Left lung (tissue), 14 donors: ENCODE results near the gene KLF11. TPM values are rescaled to one million over a fixed set of nuclear protein-coding genes. Genes with fewer than 3 reads are reported as not detected.
A peak's percentile ranks its signal among the peaks of the same experiment; 100 is the strongest.

Experiments used
- ATAC-seq: fragments of 200-7000 bp; cut with Tn5 transposase; one replicate; pipeline ENCODE4 v1.9.1; 2020; ENCODE audit warnings: moderate library complexity
- DNase-seq, 4 donors: peaks; one replicate each; pipeline ENCODE4 v3.0.0-alpha.2; 2013 to 2020
- H3K27ac ChIP-seq, 2 donors: fragments of 200-600 bp; sonication (generic) in 1 of 2; one replicate each; pipeline versions ENCODE4 v1.5.0 to v1.8.0; 2020 to 2021
- H3K27me3 ChIP-seq, 2 donors: fragments of 200-600 bp; sonication (generic) in 1 of 2; one replicate each; pipeline versions ENCODE4 v1.5.0 to v1.8.0; 2020 to 2021
- H3K36me3 ChIP-seq, 2 donors: fragments of 200-600 bp; sonication (generic) in 1 of 2; one replicate each; pipeline versions ENCODE4 v1.5.0 to v1.8.0; 2020 to 2021
- H3K4me1 ChIP-seq, 2 donors: fragments of 200-600 bp; one replicate each; pipeline ENCODE4 v1.8.0; 2021
- H3K4me3 ChIP-seq, 2 donors: fragments of 200-600 bp; sonication (generic) in 1 of 2; one replicate each; pipeline versions ENCODE4 v1.5.0 to v1.8.0; 2020 to 2021; ENCODE audit warnings: mild to moderate bottlenecking in 1 of 2
- H3K9me3 ChIP-seq, 2 donors: fragments of 200-600 bp; sonication (generic) in 1 of 2; one replicate each; pipeline versions ENCODE4 v1.5.0 to v1.8.0; 2020 to 2021
- intact Hi-C, 2 donors: fragments of 100-400 bp; cut with DNase I; formaldehyde crosslinking; loops; one replicate each; pipeline versions ENCODE4 v1.11.2 to v1.14.2; 2022
- long read RNA-seq, 12 donors: library from polyadenylated mRNA in 2 of 12; unstranded in 2 of 12; transcript quantifications; one replicate each; pipeline ENCODE4 v2.0.0 and lab custom pipeline, GENCODE V29; 2019 to 2026
- polyA plus RNA-seq, 6 donors: library from polyadenylated mRNA; unstranded; fragments of 120-200 nt; gene quantifications; one replicate each; pipeline ENCODE4 v1.2.1, GENCODE V29; 2013; ENCODE audit not compliant: insufficient read length in 6 of 6
- total RNA-seq, 2 donors: library from RNA; stranded (reverse); fragmentation: NEBNext Ultra II Directional; extraction: Animal tissue kit (Norgen Biotek cat#: 25700); gene quantifications; one replicate each; pipeline ENCODE4 v1.2.1, GENCODE V29; 2021
- TF ChIP-seq, protein P1 (sequence below), 2 donors: fragments of 200-600 bp; sonication (generic) in 1 of 2; IDR thresholded peaks; one replicate each; pipeline versions ENCODE4 v1.5.0 to v1.8.0; 2021; ENCODE audit warnings: antibody characterized with exemption in 2 of 2
- donor health status: DM: no; HTN: yes; CAD: no.
- donor health status: DM: no; HTN: no; CAD: no.

The KLF11 gene
- 10 to 100 TPM; 15.7 to 23.0 TPM for total RNA-seq
- 10 to 100 TPM; 18.0 to 20.8 (median 20.0) TPM for polyA plus RNA-seq
- long read RNA-seq, donor 1, full-length matches to known transcripts = 4 of 50 reads
- long read RNA-seq, donor 1, partial matches to known transcripts = 46 of 50 reads
- long read RNA-seq, donor 1, other reads (novel, unspliced or antisense) = 0 of 50 reads
- long read RNA-seq, donor 2, full-length matches to known transcripts = 2 of 31 reads
- long read RNA-seq, donor 2, partial matches to known transcripts = 29 of 31 reads
- long read RNA-seq, donor 2, other reads (novel, unspliced or antisense) = 0 of 31 reads
- long read RNA-seq, donor 3, full-length matches to known transcripts = 4 of 4 reads
- long read RNA-seq, donor 3, partial matches to known transcripts = 0 of 4 reads
- long read RNA-seq, donor 3, other reads (novel, unspliced or antisense) = 0 of 4 reads
- long read RNA-seq, donor 4, partial matches to known transcripts = 1 of 2 reads
- long read RNA-seq, donor 4, other reads (novel, unspliced or antisense) = 1 of 2 reads
- long read RNA-seq, donor 5, full-length matches to known transcripts = 2 of 2 reads
- long read RNA-seq, donor 5, partial matches to known transcripts = 0 of 2 reads
- long read RNA-seq, donor 5, other reads (novel, unspliced or antisense) = 0 of 2 reads
- long read RNA-seq, donor 6, full-length matches to known transcripts = 6 of 6 reads
- long read RNA-seq, donor 6, partial matches to known transcripts = 0 of 6 reads
- long read RNA-seq, donor 6, other reads (novel, unspliced or antisense) = 0 of 6 reads
- long read RNA-seq, donor 7 = 0 reads
- long read RNA-seq, donor 8, full-length matches to known transcripts = 3 of 30 reads
- long read RNA-seq, donor 8, partial matches to known transcripts = 27 of 30 reads
- long read RNA-seq, donor 8, other reads (novel, unspliced or antisense) = 0 of 30 reads
- long read RNA-seq, donor 9 = 0 reads
- long read RNA-seq, donor 10 = 0 reads
- long read RNA-seq, donor 11, full-length matches to known transcripts = 3 of 3 reads
- long read RNA-seq, donor 11, partial matches to known transcripts = 0 of 3 reads
- long read RNA-seq, donor 11, other reads (novel, unspliced or antisense) = 0 of 3 reads
- long read RNA-seq, donor 12, full-length matches to known transcripts = 3 of 3 reads
- long read RNA-seq, donor 12, partial matches to known transcripts = 0 of 3 reads
- long read RNA-seq, donor 12, other reads (novel, unspliced or antisense) = 0 of 3 reads

DNA sequence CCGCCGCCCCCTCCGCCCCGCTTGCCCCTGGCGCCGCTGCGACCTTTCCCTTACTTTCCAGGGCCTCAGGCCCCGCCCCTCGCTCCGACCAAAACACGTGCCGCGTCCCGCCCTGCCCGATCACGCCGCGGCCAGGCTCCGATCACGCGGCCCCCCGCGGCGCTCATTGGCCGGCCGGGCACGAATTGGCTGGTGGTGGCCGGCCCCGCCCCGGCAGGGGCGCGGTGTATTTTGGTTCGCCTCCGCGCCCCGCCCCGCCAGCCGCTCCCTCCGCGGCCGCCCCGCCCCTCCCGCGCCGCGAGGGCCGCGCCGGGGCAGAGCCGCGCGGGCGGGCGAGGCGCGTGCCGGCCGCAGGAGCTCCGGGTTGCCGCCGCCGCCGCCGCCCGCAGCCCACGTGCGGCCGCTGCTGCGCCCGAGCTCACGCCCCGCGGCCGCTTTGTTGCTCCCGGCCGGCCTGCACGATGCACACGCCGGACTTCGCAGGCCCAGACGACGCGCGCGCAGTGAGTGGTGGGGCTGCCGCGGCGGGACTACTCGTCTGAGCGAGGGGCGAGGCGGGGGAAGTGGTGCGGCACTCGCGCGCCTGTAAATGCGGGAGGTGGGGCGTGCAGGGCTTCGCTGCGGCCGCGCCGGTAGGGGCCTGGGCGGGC lies at the start of gene KLF11:
Gene KLF11 (plus strand): TSS at position 295 of the 650 bp plus-strand sequence. CDS start 167 bp downstream, at position 462.
- Histone ChIP-seq H3K4me1 (peaks cover 1 to 73% of the 10 kb centered on the region in 2 donors), H3K4me3 (peak within 1 kb of the TSS; percentile 46 to 57), H3K36me3 (peaks cover 0 to 25% of the 10 kb centered on the region in 2 donors), H3K27ac (peak within 1 kb of the TSS; percentile 91 to 94), H3K9me3 (no peaks in the 10 kb centered on the region), H3K27me3 (peaks cover 0 to 8% of the 10 kb centered on the region in 2 donors)
- ATAC-seq = peak; percentile 84
- peak; percentile 85 to 95 (median 94) for DNase-seq
- intact Hi-C loops = loop anchor here in 1 of 2 donors (10.0 kb wide), 1 partner anchor 59 kb away; no protein-coding TSS in a partner anchor
- TF ChIP-seq, protein P1, sequence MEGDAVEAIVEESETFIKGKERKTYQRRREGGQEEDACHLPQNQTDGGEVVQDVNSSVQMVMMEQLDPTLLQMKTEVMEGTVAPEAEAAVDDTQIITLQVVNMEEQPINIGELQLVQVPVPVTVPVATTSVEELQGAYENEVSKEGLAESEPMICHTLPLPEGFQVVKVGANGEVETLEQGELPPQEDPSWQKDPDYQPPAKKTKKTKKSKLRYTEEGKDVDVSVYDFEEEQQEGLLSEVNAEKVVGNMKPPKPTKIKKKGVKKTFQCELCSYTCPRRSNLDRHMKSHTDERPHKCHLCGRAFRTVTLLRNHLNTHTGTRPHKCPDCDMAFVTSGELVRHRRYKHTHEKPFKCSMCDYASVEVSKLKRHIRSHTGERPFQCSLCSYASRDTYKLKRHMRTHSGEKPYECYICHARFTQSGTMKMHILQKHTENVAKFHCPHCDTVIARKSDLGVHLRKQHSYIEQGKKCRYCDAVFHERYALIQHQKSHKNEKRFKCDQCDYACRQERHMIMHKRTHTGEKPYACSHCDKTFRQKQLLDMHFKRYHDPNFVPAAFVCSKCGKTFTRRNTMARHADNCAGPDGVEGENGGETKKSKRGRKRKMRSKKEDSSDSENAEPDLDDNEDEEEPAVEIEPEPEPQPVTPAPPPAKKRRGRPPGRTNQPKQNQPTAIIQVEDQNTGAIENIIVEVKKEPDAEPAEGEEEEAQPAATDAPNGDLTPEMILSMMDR (IDR thresholded peaks at IDR 0.05) = no peak

GRCh38 chr2:9994462-9994861 lies 48.9 kb upstream of the KLF11 start:
- peaks cover 0 to 19% of the 10 kb centered on the region in 2 donors for H3K4me1 ChIP-seq
- DNase-seq = no peak
- no peak overlapping the region for H3K4me3 ChIP-seq
- TF ChIP-seq, protein P1 (IDR thresholded peaks at IDR 0.05) = no peak
- no peak for ATAC-seq
- intact Hi-C loops = no loop called here
- H3K27me3 ChIP-seq = no peaks in the 10 kb centered on the region
- H3K9me3 ChIP-seq = no peaks in the 10 kb centered on the region
- peak overlapping the region; percentile 35 to 36 for H3K27ac ChIP-seq
- H3K36me3 ChIP-seq = no peaks in the 10 kb centered on the region

- H3K27ac ChIP-seq = peak overlapping the region; percentile 35 to 36
- no peak for DNase-seq
- intact Hi-C loops = no loop called here
- no peaks in the 10 kb centered on the region for H3K36me3 ChIP-seq
- no peak overlapping the region for H3K4me3 ChIP-seq
- peaks cover 0 to 19% of the 10 kb centered on the region in 2 donors for H3K4me1 ChIP-seq
- ATAC-seq = no peak
- H3K9me3 ChIP-seq = no peaks in the 10 kb centered on the region
- TF ChIP-seq, protein P1 (IDR thresholded peaks at IDR 0.05) = no peak
- no peaks in the 10 kb centered on the region for H3K27me3 ChIP-seq
Observed at GRCh38 chr2:9995059-9995458, 48.3 kb upstream of the KLF11 start.

DNA sequence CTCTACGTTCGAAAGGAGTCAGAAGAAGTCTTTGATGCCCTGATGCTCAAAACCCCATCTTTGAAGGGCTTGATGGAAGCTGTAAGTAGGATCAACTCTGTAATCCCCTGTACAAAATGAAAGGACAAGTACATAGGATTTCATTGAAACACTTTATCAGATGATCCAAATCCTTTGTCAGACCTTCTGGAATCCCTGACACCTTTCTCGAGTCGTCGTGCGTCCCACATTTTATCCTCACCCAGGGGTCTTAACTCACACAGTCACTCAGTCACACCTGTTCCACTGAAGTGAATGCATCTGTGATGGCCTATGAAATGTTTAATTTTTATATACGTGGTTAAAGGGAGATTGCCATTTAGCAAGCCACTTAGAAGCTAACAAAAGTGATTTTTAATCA lies 47.0 kb upstream of the KLF11 start:
- Histone ChIP-seq H3K36me3 (no peaks in the 10 kb centered on the region), H3K27ac (no peak overlapping the region), H3K27me3 (no peaks in the 10 kb centered on the region), H3K4me1 (peaks cover 0 to 12% of the 10 kb centered on the region in 2 donors), H3K9me3 (no peaks in the 10 kb centered on the region), H3K4me3 (no peak overlapping the region)
- intact Hi-C loops = no loop called here
- TF ChIP-seq, protein P1 (IDR thresholded peaks at IDR 0.05) = no peak
- DNase-seq (no peak), ATAC-seq (no peak)
